Measurements from ENCODE around the gene SLC25A21. TPM values are rescaled to one million over a fixed set of nuclear protein-coding genes. Genes with fewer than 3 reads are reported as not detected.
"Not testable (repeated sequence)": the region's sequence is repeated elsewhere in the genome, so short reads cannot be mapped to it uniquely, and the experiment has no call there.

Gene SLC25A21
- total RNA-seq, 4 donors from 2014 or later = 2.0 TPM; not detected in 3

DNA sequence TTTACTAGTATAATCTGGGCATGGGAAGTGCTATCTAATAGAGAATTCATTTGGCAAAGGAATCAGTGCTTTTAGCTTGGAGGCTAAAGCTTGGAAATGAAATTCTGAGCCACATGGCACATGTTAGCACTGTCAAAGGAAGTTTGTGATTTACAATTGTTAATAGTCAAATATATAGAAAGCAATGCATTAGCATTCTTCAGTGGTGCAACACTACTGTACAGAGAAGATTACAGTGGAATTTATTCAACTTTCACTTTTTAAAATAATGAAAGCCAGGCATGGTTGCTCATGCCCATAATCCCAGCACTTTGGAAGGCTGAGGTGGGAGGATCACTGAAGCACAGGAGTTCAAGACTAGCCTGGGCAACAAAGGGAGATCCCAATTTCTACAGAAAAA is 464.8 kb downstream of the SLC25A21 start:
- DNase-seq (ENCODE audit: low spot score in 2 of 2) = no peak
- no peaks in the 10 kb centered on the region for H3K4me1 ChIP-seq
- H3K27me3 ChIP-seq = no peaks in the 10 kb centered on the region

DNA sequence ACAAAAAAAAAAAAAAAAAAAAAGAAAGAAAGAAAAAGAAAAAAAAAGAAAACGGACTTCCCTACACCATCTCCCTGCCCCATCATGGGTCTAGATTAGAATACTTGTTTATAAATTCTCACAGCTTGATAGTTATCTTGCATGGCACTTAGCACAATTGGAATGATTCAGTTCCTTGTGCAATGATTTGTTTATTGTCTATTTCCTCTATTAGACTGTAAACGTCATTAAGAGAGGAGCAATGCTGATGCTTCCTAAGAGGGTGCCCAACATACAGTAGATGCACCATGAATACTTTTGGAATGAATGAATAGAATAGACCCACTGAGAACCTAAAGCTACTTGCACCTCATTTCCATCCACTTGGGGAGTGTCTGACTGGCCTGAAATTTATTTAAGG is 469.9 kb downstream of the SLC25A21 start:
- TF ChIP-seq POLR2AphosphoS5 (IDR thresholded peaks at IDR 0.05) = no peak
- no peak for TF ChIP-seq POLR2A (IDR thresholded peaks at IDR 0.05)
- TF ChIP-seq, protein P1, sequence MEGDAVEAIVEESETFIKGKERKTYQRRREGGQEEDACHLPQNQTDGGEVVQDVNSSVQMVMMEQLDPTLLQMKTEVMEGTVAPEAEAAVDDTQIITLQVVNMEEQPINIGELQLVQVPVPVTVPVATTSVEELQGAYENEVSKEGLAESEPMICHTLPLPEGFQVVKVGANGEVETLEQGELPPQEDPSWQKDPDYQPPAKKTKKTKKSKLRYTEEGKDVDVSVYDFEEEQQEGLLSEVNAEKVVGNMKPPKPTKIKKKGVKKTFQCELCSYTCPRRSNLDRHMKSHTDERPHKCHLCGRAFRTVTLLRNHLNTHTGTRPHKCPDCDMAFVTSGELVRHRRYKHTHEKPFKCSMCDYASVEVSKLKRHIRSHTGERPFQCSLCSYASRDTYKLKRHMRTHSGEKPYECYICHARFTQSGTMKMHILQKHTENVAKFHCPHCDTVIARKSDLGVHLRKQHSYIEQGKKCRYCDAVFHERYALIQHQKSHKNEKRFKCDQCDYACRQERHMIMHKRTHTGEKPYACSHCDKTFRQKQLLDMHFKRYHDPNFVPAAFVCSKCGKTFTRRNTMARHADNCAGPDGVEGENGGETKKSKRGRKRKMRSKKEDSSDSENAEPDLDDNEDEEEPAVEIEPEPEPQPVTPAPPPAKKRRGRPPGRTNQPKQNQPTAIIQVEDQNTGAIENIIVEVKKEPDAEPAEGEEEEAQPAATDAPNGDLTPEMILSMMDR (IDR thresholded peaks at IDR 0.05) = no peak
- TF ChIP-seq EP300 (IDR thresholded peaks at IDR 0.05) = no peak

More for the DNA sequence above, 464.8 kb downstream of the SLC25A21 start:
- H3K9me3 ChIP-seq = no peaks in the 10 kb centered on the region
- H3K27ac ChIP-seq = no peak overlapping the region
- H3K4me3 ChIP-seq = no peak overlapping the region
- no peak for TF ChIP-seq EP300 (IDR thresholded peaks at IDR 0.05)
- TF ChIP-seq POLR2AphosphoS5 (IDR thresholded peaks at IDR 0.05) = no peak
- no peak for TF ChIP-seq POLR2A (IDR thresholded peaks at IDR 0.05)
- TF ChIP-seq, protein P1 (IDR thresholded peaks at IDR 0.05) = no peak
- no peaks in the 10 kb centered on the region for H3K36me3 ChIP-seq

DNA sequence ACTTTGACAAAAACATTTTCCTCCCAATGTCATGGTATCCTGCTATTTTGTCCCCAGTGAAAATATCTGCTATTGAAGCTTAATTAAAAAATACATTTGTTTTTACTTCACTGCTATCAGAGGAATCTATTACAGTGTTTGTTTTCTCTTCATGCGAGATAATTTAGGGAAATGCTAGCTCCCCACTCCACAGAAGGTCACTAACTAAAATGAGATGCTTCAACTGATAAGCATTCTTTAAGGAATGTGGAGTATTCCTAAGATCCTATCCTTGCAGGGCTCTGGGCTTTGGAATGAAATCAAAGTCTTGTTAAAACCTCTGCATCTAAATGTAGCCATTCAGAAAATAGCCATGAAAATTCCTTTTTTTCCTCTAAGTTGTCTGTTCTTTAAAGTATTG is 471.3 kb downstream of the SLC25A21 start:
- Histone ChIP-seq H3K27ac (no peak overlapping the region), H3K9me3 (no peaks in the 10 kb centered on the region), H3K36me3 (no peaks in the 10 kb centered on the region), H3K27me3 (no peaks in the 10 kb centered on the region), H3K4me3 (no peak overlapping the region), H3K4me1 (no peaks in the 10 kb centered on the region)
- TF ChIP-seq POLR2A (IDR thresholded peaks at IDR 0.05) (no peak), POLR2AphosphoS5 (IDR thresholded peaks at IDR 0.05) (no peak), EP300 (IDR thresholded peaks at IDR 0.05) (no peak)
- TF ChIP-seq, protein P1 (IDR thresholded peaks at IDR 0.05) = no peak
- WGBS = 62% methylated on average over 1 of the region's 1 CpG
- DNase-seq (ENCODE audit: low spot score in 2 of 2) = no peak

More for the DNA sequence above, 469.9 kb downstream of the SLC25A21 start:
- Histone ChIP-seq H3K4me3 (no peak overlapping the region), H3K27ac (no peak overlapping the region), H3K27me3 (no peaks in the 10 kb centered on the region), H3K9me3 (no peaks in the 10 kb centered on the region), H3K4me1 (no peaks in the 10 kb centered on the region), H3K36me3 (no peaks in the 10 kb centered on the region)
- WGBS = 75% methylated on average over 2 of the region's 2 CpGs
- DNase-seq (ENCODE audit: low spot score in 2 of 2) = no peak

DNA sequence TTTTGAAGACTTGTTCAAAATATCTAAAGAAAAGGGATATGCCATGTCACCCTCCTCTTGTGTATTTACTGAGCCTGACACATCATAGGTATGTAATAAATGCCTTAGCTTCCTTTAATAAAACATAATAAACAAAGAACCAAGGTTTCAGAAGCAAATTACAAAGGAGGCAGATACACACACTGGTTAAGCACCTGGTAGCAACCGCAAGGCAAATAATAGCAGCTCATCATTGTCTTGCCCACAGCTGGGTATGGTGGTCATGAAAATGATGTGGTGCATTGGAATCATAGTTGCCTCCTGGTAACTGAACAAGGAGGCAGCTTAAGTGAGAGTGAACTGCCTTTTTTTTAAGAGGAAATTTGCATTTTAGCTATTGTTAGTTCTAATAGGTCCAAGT is 471.8 kb downstream of the SLC25A21 start:
- Histone ChIP-seq H3K4me3 (no peak overlapping the region), H3K27ac (no peak overlapping the region), H3K9me3 (no peaks in the 10 kb centered on the region), H3K36me3 (no peaks in the 10 kb centered on the region), H3K27me3 (no peaks in the 10 kb centered on the region), H3K4me1 (no peaks in the 10 kb centered on the region)
- no peak for TF ChIP-seq POLR2AphosphoS5 (IDR thresholded peaks at IDR 0.05)
- TF ChIP-seq, protein P1 (IDR thresholded peaks at IDR 0.05) = no peak
- no peak for TF ChIP-seq EP300 (IDR thresholded peaks at IDR 0.05)
- no peak for TF ChIP-seq POLR2A (IDR thresholded peaks at IDR 0.05)
- WGBS = 93% methylated on average over 1 of the region's 1 CpG
- no peak for DNase-seq (ENCODE audit: low spot score in 2 of 2)

DNA sequence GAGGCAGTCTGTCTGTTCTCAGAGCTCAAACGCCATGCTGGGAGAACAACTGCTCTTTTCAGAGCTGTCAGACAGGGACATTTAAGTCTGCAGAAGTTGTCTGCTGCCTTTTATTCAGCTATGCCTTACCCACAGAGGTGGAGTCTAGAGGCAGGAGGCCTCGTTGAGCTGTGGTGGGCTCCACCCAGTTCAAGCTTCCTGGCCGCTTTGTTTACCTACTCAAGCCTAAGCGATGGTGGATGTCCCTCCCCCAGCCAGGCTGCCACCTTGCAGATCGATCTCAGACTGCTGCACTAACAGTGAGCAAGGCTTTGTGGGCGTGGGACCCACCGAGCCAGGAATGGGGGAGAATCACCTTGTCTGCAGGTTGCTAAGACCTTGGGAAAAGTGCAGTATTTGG is 473.0 kb downstream of the SLC25A21 start:
- not testable (repeated sequence) for DNase-seq (ENCODE audit: low spot score in 2 of 2); H3K9me3 ChIP-seq; H3K27ac ChIP-seq; H3K4me3 ChIP-seq; H3K27me3 ChIP-seq; H3K4me1 ChIP-seq; H3K36me3 ChIP-seq
- 83% methylated on average over 7 of the region's 7 CpGs for WGBS

Data from suprapubic skin (tissue), 4 donors.